ENCODE measurements around the gene ZSCAN21.

Gene ZSCAN21

DNA sequence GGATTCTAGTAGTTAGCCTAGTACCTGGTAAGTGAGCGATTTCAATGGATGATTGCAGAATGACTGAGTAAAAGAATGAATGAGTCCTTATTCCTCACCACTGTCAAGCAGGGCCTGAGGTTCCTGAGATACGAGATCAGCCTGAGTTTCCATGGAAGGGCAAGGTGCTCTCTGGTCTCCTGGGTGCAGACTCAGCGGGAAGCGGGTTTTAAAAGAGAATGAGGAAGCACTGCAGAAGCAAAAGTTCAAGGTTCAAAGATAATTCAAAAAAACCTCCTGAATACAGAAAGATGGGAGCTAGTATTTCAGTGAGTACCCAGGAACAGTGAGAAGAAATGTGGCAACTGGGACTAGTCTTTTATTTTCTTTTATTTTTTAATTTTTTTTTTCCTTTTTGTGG is 27.6 kb downstream of the ZSCAN21 start:
- no peak for DNase-seq (ENCODE audit: low read depth)

- no peak for DNase-seq (ENCODE audit: low read depth)
These were observed 29.5 kb downstream of the ZSCAN21 start for GRCh38 chr7:100079024-100079560.

GRCh38 chr7:100080907-100081534 is 31.4 kb downstream of the ZSCAN21 start:
- DNase-seq (ENCODE audit: low read depth) = no peak

DNA sequence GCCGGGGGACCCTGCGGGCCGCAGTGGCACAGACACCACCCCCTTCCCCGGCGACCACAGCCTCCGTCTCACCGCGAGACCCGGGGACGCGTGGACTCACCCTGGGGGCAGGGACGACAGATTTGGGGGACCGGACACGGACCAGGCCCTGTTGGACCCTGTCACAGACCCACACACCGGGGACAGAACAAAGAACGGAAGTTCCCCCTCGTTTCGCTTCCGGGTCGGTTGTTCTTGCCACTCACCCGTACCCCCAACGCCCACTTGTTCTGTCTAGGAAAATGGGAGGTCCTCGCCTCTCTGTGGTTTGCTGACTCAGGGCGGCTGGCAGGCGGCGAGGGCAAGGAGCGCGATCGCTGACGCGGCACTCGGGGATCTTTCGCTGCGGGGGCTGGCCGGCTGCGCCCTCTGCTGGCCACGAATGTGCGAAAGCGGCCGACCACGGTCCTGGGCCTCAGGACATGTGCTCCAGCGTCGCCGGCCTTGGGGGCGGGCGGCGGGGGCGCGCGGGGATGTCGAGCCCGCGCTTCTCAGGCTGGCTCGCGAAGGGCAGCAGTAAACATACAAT is 32.0 kb downstream of the ZSCAN21 start, which contains the start of gene ZNF3:
Gene ZNF3, minus strand, starts transcription at position 189 of the 568 bp plus-strand sequence. CDS start 4,366 bp downstream, outside the sequence.
- DNase-seq (ENCODE audit: low read depth) = peak; percentile 95

GRCh38 chr7:100082978-100083377 is 33.4 kb downstream of the ZSCAN21 start:
- no peak for DNase-seq (ENCODE audit: low read depth)

DNA sequence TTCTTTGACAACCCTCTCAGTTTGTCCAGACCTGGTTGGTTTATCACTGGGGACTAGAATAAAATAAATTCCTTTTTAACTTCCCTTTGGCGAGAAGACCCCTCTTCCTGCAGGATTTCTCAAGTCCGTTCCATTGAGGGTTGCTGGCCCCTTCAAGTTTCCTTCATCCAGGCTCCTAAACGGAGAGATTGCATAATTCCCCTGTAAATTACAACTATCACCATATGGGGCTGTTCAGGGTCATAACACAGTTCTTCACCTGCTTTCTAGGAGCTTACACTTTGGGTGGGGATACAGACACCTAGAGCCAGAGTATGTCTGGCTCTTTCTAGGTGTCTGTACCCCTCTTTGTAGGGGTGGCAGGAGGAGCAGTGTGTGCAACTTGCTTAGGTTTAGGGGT is 35.9 kb downstream of the ZSCAN21 start:
- DNase-seq (ENCODE audit: low read depth) = no peak

DNA sequence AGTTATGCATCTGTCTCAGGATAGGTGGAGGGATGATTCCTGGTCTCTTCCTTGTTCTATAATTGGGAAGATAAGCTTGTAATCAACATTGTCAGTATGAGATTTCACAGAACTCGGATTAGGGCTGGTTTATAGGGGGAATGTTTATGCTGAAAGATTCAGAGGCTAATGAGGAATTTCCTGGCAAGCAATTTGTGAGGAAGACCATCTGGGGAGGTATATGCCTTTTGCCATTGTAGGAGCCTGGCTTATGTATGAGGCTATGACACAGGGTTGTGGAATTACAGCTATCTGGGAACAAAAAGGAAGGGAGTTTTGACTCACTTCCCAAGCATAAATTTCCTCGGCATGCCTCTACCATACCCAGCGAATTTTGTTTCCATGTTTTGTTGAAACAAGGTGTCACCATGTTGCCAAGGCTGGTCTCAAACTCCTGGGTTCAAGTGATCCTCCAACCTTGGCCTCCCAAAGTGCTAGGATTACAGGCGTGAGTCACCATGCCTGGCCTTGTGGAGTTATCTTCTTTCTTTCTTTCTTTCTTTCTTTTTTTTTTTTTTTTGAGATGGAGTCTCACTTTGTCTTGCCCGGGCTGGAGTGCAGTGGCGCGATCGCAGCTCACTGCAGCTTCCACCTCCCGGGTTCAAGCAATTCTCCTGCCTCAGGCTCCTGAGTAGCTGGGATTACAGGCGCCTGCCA is 37.6 kb downstream of the ZSCAN21 start:
- DNase-seq (ENCODE audit: low read depth) = no peak

DNA sequence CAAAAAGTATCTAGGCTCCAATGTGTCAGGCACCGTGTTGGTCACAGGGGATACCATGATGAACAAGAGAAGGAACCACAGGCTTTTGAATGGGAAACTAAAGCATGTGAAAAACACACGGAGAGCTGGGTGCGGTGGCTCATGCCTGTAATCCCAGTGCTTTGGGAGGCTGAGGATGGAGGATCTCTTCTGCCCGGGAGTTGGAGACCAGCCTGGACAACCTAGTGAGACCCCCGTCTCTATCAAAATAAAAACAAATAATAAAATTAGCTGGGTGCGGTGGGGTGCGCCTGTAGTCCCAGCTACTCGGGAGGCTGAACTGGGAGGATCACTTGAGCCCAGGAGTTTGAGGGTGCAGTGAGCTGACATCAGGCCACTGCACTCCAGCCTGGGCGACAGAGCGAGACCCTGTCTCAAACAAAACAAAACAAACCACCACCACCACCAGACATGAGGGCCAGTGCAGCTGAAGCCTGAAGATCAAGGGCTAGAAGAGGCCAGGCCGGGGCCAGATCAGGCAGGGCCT is 38.6 kb downstream of the ZSCAN21 start:
- DNase-seq (ENCODE audit: low read depth) = no peak

- DNase-seq (ENCODE audit: low read depth) = peak; percentile 81
These were observed 39.3 kb downstream of the ZSCAN21 start, which contains the start of gene COPS6 for GRCh38 chr7:100088621-100089457. Gene COPS6, plus strand, starts transcription at chr7:100088969. Its CDS starts 22 bp downstream, at chr7:100088991.

DNA sequence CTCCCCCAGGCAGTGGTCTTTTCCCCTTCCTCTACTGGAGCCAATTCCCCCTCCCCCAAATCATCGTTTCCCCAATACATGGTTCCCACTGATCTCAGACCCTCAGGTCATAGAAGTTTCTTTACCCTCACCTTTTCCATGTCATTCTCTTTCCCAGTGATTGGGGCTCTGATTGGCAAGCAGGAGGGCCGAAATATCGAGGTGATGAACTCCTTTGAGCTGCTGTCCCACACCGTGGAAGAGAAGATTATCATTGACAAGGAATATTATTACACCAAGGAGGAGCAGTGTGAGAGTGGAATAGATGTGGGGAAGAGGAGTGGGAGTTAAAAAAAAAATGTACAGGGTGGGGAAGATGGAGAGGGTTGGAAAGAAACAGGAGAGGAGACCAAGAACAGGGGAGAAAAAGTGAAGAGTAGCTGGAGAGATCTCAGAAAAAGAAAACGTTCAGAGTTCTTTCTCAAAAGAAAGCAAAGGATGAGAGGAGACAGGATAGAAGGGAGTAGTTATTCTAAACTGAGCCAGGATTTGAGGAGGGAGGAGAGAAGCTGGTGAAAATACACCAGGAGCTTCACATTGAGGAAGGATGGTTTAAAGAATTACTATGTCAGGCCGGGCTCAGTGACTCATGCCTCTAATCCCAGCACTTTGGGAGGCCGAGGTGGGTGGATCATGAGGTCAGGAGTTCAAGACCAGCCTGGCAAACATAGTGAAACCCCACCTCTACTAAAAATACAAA is 40.1 kb downstream of the ZSCAN21 start:
- no peak for DNase-seq (ENCODE audit: low read depth)

GRCh38 chr7:100090527-100091410 is 41.2 kb downstream of the ZSCAN21 start:
- DNase-seq (ENCODE audit: low read depth) = no peak

DNA sequence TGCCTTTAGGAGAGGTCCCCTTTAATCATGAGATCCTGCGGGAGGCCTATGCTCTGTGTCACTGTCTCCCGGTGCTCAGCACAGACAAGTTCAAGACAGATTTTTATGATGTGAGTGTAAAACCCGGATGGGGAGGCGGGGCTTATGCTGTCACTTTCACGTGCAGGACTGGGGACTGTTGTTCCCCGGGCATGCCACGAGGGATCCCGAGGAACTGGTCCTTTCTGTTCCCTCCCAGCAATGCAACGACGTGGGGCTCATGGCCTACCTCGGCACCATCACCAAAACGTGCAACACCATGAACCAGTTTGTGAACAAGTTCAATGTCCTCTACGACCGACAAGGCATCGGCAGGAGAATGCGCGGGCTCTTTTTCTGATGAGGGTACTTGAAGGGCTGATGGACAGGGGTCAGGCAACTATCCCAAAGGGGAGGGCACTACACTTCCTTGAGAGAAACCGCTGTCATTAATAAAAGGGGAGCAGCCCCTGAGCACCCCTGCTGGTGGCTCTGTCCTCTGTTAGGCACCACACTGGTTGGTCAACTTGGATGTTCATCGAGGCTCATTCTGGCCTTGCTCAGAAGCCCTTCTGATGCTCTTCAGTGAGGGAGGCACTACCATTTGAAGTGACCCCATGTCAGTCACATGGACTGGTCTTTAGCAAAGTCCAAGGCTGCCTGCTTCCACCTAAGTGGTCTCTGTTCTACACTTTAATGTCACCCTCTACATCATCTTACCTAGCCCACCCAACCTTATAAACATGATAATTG is 42.0 kb downstream of the ZSCAN21 start:
- DNase-seq (ENCODE audit: low read depth) = no peak

DNA sequence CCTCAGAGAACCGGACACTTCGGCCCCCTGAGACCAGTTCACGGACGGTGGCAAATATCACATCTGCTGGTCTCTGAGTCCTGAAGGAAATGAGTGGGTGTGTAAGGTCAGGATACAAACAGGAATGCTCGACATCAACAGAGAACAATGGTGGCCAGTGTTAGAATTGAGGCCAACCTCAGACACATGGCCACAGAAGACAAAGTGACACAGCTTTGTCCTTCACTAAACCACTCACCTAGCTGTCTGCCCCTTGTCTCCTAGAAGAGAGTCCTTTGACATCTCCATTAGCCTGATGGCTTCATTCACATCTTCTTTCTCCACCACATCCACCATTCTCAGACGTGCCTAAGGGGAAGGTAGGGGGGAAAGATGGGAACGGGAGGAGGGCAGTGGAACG is 43.5 kb downstream of the ZSCAN21 start:
- DNase-seq (ENCODE audit: low read depth) = no peak

DNA sequence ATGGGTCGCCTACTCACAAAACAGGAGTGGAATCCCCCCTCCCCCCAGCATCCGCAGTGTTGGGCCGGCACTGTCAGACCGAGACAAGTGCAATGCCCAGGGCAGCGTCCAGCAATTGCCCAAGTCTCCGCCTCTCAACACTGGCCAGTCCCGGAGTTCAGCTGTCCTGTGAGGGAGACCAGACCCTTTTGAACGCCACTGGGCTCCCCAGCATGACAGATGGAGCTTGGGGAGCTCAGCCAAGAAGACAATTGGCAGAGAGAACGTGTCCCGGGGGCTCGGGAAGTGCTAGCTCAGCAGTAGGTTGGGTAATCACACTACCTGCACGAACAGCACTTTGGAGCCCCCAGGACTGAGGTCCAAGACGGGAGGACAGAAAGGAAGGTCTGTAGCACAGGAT is 43.9 kb downstream of the ZSCAN21 start:
- DNase-seq (ENCODE audit: low read depth) = no peak

GRCh38 chr7:100093925-100094486 is 44.4 kb downstream of the ZSCAN21 start:
- DNase-seq (ENCODE audit: low read depth) = no peak

DNA sequence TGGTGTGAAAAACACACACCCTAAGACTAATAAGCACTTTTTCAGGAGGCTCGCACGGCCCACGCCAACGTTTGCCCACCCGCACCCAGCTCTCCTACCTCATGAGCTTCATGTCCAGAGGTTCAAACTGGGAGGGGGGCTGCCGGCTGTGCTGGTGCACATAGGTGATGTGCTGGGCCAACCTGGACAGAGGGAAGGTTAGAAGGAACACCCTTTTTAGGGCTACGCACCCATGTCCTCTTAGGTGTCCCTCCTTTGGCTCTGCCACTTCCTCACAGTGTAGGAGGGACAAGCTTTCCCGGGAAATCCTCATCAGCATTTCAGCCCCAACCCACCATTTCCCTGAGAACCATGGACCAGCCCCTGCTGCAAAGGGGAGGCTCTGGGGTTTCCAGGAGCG is 45.7 kb downstream of the ZSCAN21 start:
- no peak for DNase-seq (ENCODE audit: low read depth)

GRCh38 chr7:100095704-100096103 is 46.1 kb downstream of the ZSCAN21 start:
- no peak for DNase-seq (ENCODE audit: low read depth)

- no peak for DNase-seq (ENCODE audit: low read depth)
These were observed 49.3 kb downstream of the ZSCAN21 start for GRCh38 chr7:100098913-100099312.

GRCh38 chr7:100099452-100099851 is 49.9 kb downstream of the ZSCAN21 start:
- no peak for DNase-seq (ENCODE audit: low read depth)
